A549 (cell line): Measurements from ENCODE around the gene SEPSECS. TPM values are rescaled to one million over a fixed set of nuclear protein-coding genes. Genes with fewer than 3 reads are reported as not detected.

Experiments used
- ATAC-seq, 2 experiments: fragments of 200-7000 bp in 1 of 2; fragments of >200 bp in 1 of 2; cut with Nextera tagmentation in 1 of 2; cut with Tn5 transposase in 1 of 2; 3 replicates each; pipeline versions ENCODE4 v1.8.0 to v1.9.1; 2018 to 2020; ENCODE audit warnings: mild to moderate bottlenecking in 1 of 2, moderate library complexity in 1 of 2
- CTCF ChIA-PET: fragments of 300-600 bp; sonication (Branson Sonifier 250); formaldehyde crosslinking; extraction: SDS; loops from one replicate; lab custom pipeline; 2021; ENCODE audit warnings: antibody characterized with exemption, inconsistent platforms; lab: Yijun Ruan, JAX
- POLR2A ChIA-PET: fragments of 350-600 bp; formaldehyde crosslinking; extraction: SDS; loops from one replicate; lab custom pipeline; 2021; ENCODE audit warnings: antibody characterized with exemption, inconsistent platforms; lab: Yijun Ruan, JAX
- DNase-seq, 2 experiments: peaks; one replicate each; pipeline versions ENCODE4 v3.0.0 to v3.0.0-alpha.2; 2011 to 2016; ENCODE audit warnings: low read depth in 1 of 2, low spot score in 1 of 2
- FAIRE-seq: peaks from 2 replicates; lab custom pipeline; 2011; peaks lifted over from hg19 to GRCh38; lab: Jason Lieb, UNC
- H3K27ac ChIP-seq, 2 experiments: fragments of >200 bp; sonication (Bioruptor Twin); formaldehyde crosslinking; 3 replicates each; pipeline ENCODE4 v1.5.1; 2016 to 2017
- H3K4me1 ChIP-seq: fragments of >200 bp; sonication (Bioruptor Twin); formaldehyde crosslinking; 3 replicates; pipeline ENCODE4 v1.6.1; 2016
- H3K4me2 ChIP-seq: fragments of >200 bp; sonication (Bioruptor Twin); formaldehyde crosslinking; 3 replicates; pipeline ENCODE4 v1.6.1; 2016
- H3K4me3 ChIP-seq: fragments of >200 bp; sonication (Bioruptor Twin); formaldehyde crosslinking; 3 replicates; pipeline ENCODE4 v1.5.1; 2016
- H3K9me3 ChIP-seq: fragments of >200 bp; sonication (Bioruptor Twin); formaldehyde crosslinking; 3 replicates; pipeline ENCODE4 v1.6.1; 2016
- BHLHE40 ChIP-seq: IDR thresholded peaks from 2 replicates; pipeline ENCODE4 v1.6.1; 2012; ENCODE audit warnings: low read depth, low read length, inconsistent platforms
- CEBPB ChIP-seq, 2 experiments: fragments of >200 bp in 1 of 2; sonication (Bioruptor Twin) in 1 of 2; formaldehyde crosslinking in 1 of 2; IDR thresholded peaks; 2 replicates each; pipeline ENCODE4 v1.6.1; 2012 to 2016
- CHD2 ChIP-seq: fragments of 150-350 bp; IDR thresholded peaks from 2 replicates; pipeline ENCODE4 v1.6.1; 2014; ENCODE audit warnings: low read length; ENCODE audit not compliant: partially characterized antibody
- EP300 ChIP-seq, 2 experiments: fragments of >200 bp; sonication (Bioruptor Twin); formaldehyde crosslinking; IDR thresholded peaks; 2 replicates in 1 of 2; 3 replicates in 1 of 2; pipeline ENCODE4 v1.6.1; 2016 to 2017
- HDAC2 ChIP-seq: fragments of 200-600 bp; sonication (generic); IDR thresholded peaks from 2 replicates; pipeline ENCODE4 v1.6.1; 2016
- HOXA7 ChIP-seq: fragments of 250-450 bp; sonication (Bioruptor Pico); IDR thresholded peaks from 2 replicates; pipeline ENCODE4 v1.5.0; 2020; ENCODE audit warnings: mild to moderate bottlenecking, moderate library complexity
- HOXB5 ChIP-seq: fragments of 250-450 bp; sonication (Bioruptor Pico); IDR thresholded peaks from 2 replicates; pipeline ENCODE4 v1.5.0; 2020; ENCODE audit warnings: mild to moderate bottlenecking, moderate library complexity
- JUN ChIP-seq, 2 experiments: fragments of >200 bp; sonication (Bioruptor Twin); formaldehyde crosslinking; IDR thresholded peaks; 2 replicates in 1 of 2; 3 replicates in 1 of 2; pipeline ENCODE4 v1.6.1; 2016 to 2017
- JUNB ChIP-seq: fragments of >200 bp; sonication (Bioruptor Twin); formaldehyde crosslinking; IDR thresholded peaks from 2 replicates; pipeline ENCODE4 v1.6.1; 2016
- KDM5A ChIP-seq: fragments of 200-600 bp; sonication (generic); IDR thresholded peaks from 2 replicates; pipeline ENCODE4 v1.6.1; 2016; ENCODE audit warnings: antibody characterized with exemption, mild to moderate bottlenecking
- MAZ ChIP-seq: fragments of 150-350 bp; IDR thresholded peaks from 2 replicates; pipeline ENCODE4 v1.6.1; 2014; ENCODE audit warnings: antibody characterized with exemption, low read depth, low read length, borderline replicate concordance
- NPAS2 ChIP-seq: fragments of 250-450 bp; sonication (Bioruptor Pico); IDR thresholded peaks from 2 replicates; pipeline ENCODE4 v1.8.0; 2022; ENCODE audit warnings: mild to moderate bottlenecking, moderate library complexity, borderline replicate concordance
- POLR2AphosphoS2 ChIP-seq: conservative IDR thresholded peaks from 2 replicates; pipeline ENCODE4 v1.6.1; 2012; ENCODE audit warnings: low read length, improper control_type of control experiment, inconsistent platforms
- RAD21 ChIP-seq, 2 experiments: fragments of >200 bp in 1 of 2; sonication (Bioruptor Twin) in 1 of 2; formaldehyde crosslinking in 1 of 2; IDR thresholded peaks in 1 of 2; conservative IDR thresholded peaks in 1 of 2; 2 replicates in 1 of 2; 3 replicates in 1 of 2; pipeline ENCODE4 v1.6.1; 2012 to 2018; ENCODE audit warnings: inconsistent platforms in 1 of 2
- RNF2 ChIP-seq: fragments of 200-600 bp; sonication (generic); IDR thresholded peaks from 2 replicates; pipeline ENCODE4 v1.6.1; 2016; ENCODE audit warnings: low read depth, mild to moderate bottlenecking, antibody characterized with exemption, moderate library complexity, borderline replicate concordance
- SREBF2 ChIP-seq: fragments of 450-650 bp; IDR thresholded peaks from 2 replicates; pipeline ENCODE4 v1.6.1; 2014; ENCODE audit warnings: mild to moderate bottlenecking, moderate library complexity
- ZNF302 ChIP-seq: fragments of 250-450 bp; sonication (Bioruptor Pico); IDR thresholded peaks from 2 replicates; pipeline ENCODE4 v1.9.0; 2021; ENCODE audit warnings: inconsistent platforms, mild to moderate bottlenecking, moderate library complexity
- WGBS: methylation state at CpG from one replicate; pipeline ENCODE4 v1.1.6; 2017; ENCODE audit errors: missing lambda C conversion rate; 5-methylcytosine and 5-hydroxymethylcytosine counted together
- polyA plus RNA-seq, 4 experiments: library from polyadenylated mRNA; depleted of rRNA in 3 of 4; stranded (reverse); fragments of >200 nt; fragmentation: RNase III in 1 of 4; extraction: RNeasy Plus Mini Kit Qiagen cat#74134 plus additional on column Dnase treatment in 1 of 4; gene quantifications; 2 replicates in 3 of 4; 3 replicates in 1 of 4; pipeline ENCODE4 v1.2.3, GENCODE V29; 2011 to 2017
- TF ChIP-seq, protein P1 (sequence below): fragments of >200 bp; sonication (Bioruptor Twin); formaldehyde crosslinking; IDR thresholded peaks from 3 replicates; pipeline ENCODE4 v1.5.1; 2016
- TF ChIP-seq, protein P2 (sequence below): IDR thresholded peaks from 2 replicates; pipeline ENCODE4 v1.6.1; 2012; ENCODE audit warnings: low read depth, borderline replicate concordance
- TF ChIP-seq, protein P3 (sequence below): fragments of 250-450 bp; sonication (Bioruptor Pico); IDR thresholded peaks from 2 replicates; pipeline ENCODE4 v1.5.0; 2021; ENCODE audit warnings: mild to moderate bottlenecking, moderate library complexity, borderline replicate concordance

Gene SEPSECS
- polyA plus RNA-seq, 2 of the 4 experiments (the other 2 are of a cell fraction) = 2.9 to 9.7 TPM

DNA sequence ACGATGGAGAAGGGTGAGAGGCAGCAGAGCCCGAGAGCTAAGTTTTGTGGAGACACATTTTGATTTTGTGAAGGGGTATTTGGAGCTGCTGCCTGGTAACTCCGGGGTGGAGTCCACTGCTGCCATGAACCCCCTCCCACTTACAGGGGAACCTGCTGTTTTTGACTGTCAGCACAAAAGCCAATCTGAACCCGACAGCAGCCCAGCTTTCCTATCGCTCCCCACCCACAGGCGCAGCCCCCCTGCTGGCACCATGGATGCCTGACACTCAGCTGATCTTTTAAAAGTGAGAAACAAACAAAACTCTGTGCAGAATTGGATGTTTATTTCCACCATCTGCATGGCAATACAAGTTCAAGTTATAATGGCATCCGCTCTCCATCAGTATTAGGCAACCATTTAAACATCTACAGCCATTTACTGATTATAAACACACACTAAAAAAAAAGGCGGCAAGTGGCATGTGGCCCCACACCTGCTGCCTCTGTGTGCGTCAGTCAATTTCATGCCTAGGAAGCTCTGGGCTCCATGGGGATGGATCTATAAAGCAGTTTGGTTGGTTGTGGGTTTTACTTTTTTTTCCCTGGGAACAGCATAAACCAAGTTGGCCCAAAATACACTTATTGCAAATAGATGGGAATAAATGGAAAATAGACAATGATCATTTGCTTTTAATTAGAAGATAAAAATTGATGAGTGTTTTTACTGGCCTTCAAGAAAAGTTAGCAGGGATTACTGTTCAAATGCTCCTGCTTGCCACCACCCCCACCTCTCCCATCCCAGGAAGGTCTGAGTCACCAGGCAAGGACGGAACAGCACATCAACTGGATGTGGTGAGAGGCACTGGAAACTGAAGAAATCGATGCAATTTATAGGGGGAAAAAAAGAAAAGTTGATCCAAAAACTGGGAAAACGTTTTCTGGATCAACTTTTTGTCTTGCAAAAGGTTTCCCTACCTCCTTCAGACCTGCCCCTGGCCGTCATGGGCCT is 46.0 kb downstream of the SEPSECS start (continued):
- TF ChIP-seq HOXB5 = no peak
- TF ChIP-seq RAD21 (conservative IDR thresholded peaks at IDR 0.05 in 1 of 2, IDR thresholded peaks at IDR 0.05 in 1 of 2) = no peak

DNA sequence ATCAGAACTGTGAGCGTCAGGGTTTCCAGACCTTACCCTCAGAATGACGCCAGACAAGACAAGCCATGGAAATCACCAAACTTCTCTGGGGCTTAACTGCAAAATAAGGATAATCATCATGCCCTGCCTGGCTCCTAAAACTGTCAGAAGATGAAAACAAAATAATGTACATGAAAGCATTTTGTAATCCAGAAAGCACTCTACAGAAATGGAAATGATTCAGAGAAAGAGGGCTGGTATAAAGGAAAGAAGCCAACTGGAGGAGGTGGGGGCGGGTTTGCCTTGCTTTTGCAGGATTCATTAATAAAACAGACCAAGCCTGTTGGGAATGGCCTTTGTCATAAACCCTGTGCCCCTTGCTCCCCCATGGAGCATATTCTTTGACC is 47.3 kb downstream of the SEPSECS start:
- H3K4me2 ChIP-seq = no peak overlapping the region
- TF ChIP-seq KDM5A = no peak
- no peak for TF ChIP-seq JUN (IDR thresholded peaks at IDR 0.05)
- TF ChIP-seq, protein P1, sequence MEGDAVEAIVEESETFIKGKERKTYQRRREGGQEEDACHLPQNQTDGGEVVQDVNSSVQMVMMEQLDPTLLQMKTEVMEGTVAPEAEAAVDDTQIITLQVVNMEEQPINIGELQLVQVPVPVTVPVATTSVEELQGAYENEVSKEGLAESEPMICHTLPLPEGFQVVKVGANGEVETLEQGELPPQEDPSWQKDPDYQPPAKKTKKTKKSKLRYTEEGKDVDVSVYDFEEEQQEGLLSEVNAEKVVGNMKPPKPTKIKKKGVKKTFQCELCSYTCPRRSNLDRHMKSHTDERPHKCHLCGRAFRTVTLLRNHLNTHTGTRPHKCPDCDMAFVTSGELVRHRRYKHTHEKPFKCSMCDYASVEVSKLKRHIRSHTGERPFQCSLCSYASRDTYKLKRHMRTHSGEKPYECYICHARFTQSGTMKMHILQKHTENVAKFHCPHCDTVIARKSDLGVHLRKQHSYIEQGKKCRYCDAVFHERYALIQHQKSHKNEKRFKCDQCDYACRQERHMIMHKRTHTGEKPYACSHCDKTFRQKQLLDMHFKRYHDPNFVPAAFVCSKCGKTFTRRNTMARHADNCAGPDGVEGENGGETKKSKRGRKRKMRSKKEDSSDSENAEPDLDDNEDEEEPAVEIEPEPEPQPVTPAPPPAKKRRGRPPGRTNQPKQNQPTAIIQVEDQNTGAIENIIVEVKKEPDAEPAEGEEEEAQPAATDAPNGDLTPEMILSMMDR = no peak
- no peak for TF ChIP-seq JUNB
- TF ChIP-seq MAZ = no peak
- no peak for TF ChIP-seq RAD21 (conservative IDR thresholded peaks at IDR 0.05 in 1 of 2, IDR thresholded peaks at IDR 0.05 in 1 of 2)
- no peak for TF ChIP-seq NPAS2 (CRISPR knock-in tag)
- no peak for TF ChIP-seq SREBF2
- TF ChIP-seq ZNF302 (CRISPR knock-in tag) = no peak
- TF ChIP-seq BHLHE40 = no peak
- TF ChIP-seq, protein P2, sequence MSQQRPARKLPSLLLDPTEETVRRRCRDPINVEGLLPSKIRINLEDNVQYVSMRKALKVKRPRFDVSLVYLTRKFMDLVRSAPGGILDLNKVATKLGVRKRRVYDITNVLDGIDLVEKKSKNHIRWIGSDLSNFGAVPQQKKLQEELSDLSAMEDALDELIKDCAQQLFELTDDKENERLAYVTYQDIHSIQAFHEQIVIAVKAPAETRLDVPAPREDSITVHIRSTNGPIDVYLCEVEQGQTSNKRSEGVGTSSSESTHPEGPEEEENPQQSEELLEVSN = no peak
- TF ChIP-seq, all 56 proteins: peak for 0
- FAIRE-seq (no peak), DNase-seq (no peak), ATAC-seq (no peak)
- Histone ChIP-seq H3K4me3 (no peak overlapping the region), H3K4me1 (no peaks in the 10 kb centered on the region), H3K27ac (no peak overlapping the region), H3K9me3 (no peaks in the 10 kb centered on the region)
- 11% methylated on average over 2 of the region's 3 CpGs for WGBS
- ChIA-PET CTCF (no interaction called here), POLR2A (no interaction called here)

DNA sequence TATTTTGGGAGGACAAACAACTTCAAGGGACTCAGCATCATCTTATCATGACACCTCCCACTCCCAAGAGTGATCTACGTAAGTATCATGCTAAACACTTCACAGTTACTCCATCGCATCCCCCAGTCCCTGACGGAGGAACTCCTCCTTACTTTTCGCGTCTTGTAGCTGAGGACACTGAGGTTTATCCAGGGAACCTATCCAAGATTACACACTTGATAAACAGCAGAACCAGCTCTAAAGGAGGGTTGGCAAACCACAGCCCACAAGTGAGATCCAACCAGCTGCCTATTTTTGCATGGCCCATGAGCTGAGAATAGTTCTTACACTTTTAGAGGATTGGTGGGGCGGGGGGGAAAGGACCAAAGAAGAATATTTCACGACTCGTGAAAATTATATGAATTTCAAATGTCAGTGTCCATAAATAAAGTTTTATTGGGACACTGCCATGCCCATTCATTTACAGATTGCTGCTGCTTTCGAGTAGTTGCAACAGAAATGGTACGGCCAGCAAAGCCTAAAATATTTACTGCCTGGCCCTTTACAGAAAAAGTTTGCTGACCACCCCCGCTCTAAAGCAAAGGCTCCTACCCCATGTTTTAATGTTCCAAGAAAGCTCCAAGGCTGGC is 47.8 kb downstream of the SEPSECS start:
- Histone ChIP-seq H3K4me3 (no peak overlapping the region), H3K27ac (no peak overlapping the region), H3K4me1 (no peaks in the 10 kb centered on the region), H3K9me3 (no peaks in the 10 kb centered on the region), H3K4me2 (no peak overlapping the region)
- ChIA-PET CTCF (no interaction called here), POLR2A (no interaction called here)
- no peak for TF ChIP-seq MAZ
- TF ChIP-seq HOXA7 (CRISPR knock-in tag) = no peak
- no peak for TF ChIP-seq EP300 (IDR thresholded peaks at IDR 0.05)
- no peak for TF ChIP-seq RNF2
- TF ChIP-seq CEBPB (IDR thresholded peaks at IDR 0.05) = no peak
- TF ChIP-seq, protein P3, sequence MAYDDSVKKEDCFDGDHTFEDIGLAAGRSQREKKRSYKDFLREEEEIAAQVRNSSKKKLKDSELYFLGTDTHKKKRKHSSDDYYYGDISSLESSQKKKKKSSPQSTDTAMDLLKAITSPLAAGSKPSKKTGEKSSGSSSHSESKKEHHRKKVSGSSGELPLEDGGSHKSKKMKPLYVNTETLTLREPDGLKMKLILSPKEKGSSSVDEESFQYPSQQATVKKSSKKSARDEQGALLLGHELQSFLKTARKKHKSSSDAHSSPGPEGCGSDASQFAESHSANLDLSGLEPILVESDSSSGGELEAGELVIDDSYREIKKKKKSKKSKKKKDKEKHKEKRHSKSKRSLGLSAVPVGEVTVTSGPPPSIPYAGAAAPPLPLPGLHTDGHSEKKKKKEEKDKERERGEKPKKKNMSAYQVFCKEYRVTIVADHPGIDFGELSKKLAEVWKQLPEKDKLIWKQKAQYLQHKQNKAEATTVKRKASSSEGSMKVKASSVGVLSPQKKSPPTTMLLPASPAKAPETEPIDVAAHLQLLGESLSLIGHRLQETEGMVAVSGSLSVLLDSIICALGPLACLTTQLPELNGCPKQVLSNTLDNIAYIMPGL (CRISPR knock-in tag) = no peak
- no peak for TF ChIP-seq POLR2AphosphoS2
- TF ChIP-seq HDAC2 = no peak
- no peak for TF ChIP-seq CHD2
- FAIRE-seq (no peak), ATAC-seq (no peak), DNase-seq (no peak)
- WGBS = 64% methylated on average over 11 of the region's 11 CpGs
